ENCODE measurements around the gene RBM4B.
"Not testable (repeated sequence)": the region's sequence is repeated elsewhere in the genome, so short reads cannot be mapped to it uniquely, and the experiment has no call there.

DNA sequence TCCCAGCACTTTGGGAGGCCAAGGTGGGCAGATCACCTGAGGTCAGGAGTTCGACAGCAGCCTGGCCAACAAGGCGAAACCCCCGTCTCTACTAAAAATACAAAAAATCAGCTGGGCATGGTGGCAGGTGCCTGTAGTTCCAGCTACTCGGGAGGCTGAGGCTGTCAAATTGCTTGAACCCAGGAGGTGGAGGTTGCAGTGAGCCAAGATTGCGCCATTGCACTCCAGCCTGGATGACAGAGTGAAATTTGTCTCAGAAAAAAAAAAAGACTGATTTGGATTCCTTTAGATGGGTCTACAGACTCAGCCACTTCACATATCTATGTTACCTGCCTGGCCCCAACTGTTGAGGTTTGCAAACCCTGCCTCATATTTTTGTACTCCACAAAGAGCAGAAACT, 46.5 kb upstream of the RBM4B start:
- TF ChIP-seq, protein P1, sequence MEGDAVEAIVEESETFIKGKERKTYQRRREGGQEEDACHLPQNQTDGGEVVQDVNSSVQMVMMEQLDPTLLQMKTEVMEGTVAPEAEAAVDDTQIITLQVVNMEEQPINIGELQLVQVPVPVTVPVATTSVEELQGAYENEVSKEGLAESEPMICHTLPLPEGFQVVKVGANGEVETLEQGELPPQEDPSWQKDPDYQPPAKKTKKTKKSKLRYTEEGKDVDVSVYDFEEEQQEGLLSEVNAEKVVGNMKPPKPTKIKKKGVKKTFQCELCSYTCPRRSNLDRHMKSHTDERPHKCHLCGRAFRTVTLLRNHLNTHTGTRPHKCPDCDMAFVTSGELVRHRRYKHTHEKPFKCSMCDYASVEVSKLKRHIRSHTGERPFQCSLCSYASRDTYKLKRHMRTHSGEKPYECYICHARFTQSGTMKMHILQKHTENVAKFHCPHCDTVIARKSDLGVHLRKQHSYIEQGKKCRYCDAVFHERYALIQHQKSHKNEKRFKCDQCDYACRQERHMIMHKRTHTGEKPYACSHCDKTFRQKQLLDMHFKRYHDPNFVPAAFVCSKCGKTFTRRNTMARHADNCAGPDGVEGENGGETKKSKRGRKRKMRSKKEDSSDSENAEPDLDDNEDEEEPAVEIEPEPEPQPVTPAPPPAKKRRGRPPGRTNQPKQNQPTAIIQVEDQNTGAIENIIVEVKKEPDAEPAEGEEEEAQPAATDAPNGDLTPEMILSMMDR (IDR thresholded peaks at IDR 0.05; ENCODE audit: low read length), result not testable (repeated sequence)
- TF ChIP-seq EZH2 (IDR thresholded peaks at IDR 0.05; ENCODE audit: borderline replicate concordance, low read length), result not testable (repeated sequence)

All from OCI-LY1 (cell line).